HG03558 (cell line): ENCODE results near the gene WDR18.

ENCODE experiments used
- ATAC-seq: cut with Tn5 transposase; IDR thresholded peaks from one replicate; pipeline ENCODE4 v1.9.1; 2021; ENCODE audit warnings: moderate number of reproducible peaks; ENCODE audit not compliant: unreplicated experiment; ENCODE audit errors: extremely low read depth

Gene WDR18

DNA sequence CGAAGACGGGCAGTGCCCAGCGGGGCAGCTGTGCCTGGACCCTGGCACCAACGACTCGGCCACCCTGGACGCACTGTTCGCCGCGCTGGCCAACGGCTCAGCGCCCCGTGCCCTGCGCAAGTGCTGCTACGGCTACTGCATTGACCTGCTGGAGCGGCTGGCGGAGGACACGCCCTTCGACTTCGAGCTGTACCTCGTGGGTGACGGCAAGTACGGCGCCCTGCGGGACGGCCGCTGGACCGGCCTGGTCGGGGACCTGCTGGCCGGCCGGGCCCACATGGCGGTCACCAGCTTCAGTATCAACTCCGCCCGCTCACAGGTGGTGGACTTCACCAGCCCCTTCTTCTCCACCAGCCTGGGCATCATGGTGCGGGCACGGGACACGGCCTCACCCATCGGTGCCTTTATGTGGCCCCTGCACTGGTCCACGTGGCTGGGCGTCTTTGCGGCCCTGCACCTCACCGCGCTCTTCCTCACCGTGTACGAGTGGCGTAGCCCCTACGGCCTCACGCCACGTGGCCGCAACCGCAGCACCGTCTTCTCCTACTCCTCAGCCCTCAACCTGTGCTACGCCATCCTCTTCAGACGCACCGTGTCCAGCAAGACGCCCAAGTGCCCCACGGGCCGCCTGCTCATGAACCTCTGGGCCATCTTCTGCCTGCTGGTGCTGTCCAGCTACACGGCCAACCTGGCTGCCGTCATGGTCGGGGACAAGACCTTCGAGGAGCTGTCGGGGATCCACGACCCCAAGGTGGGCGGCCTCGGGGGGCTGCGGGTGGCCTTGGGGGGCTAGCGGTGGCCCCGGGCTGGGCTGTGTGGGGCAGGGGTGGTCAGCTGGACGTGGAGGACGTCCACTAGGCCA, 20.9 kb downstream of the WDR18 start:
- ATAC-seq: no peak

DNA sequence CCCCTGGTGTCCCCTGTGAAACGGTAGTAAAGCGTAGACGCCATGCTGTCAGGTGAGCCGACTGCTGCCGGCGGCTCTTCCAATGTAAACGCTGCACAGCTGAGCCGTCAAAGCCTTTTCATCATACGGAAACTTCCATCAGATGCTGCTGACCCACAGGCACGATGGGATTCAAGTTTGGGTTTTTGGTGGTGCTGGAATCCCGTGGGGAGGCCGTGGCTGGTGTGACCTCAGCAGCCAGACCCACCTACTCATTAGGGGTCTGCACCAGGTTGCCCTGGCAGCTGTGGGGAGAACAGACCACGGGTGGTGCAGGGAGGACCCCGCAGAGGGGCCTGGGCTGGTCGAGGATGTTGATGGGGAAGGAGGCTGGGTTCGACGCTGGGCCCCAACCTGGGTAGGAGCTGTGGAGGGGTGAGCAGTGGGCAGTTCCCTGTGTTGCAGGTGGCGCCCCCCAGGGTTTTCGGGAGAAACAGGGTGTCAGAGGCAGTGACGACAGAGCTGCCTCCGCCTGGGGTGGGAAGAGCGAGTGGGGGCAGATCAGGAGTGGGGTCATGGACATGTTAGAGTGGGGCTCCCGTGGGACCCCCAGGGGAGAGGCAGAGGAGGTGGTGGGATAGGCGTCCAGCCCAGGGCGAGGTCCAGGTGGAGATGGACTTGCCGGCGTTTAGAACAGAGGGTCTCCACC, 22.7 kb downstream of the WDR18 start:
- ATAC-seq: no peak

GRCh38 chr19:1007399-1008251, 23.5 kb downstream of the WDR18 start:
- ATAC-seq: no peak

- ATAC-seq: no peak
These were observed 24.3 kb downstream of the WDR18 start for GRCh38 chr19:1008268-1009040.

DNA sequence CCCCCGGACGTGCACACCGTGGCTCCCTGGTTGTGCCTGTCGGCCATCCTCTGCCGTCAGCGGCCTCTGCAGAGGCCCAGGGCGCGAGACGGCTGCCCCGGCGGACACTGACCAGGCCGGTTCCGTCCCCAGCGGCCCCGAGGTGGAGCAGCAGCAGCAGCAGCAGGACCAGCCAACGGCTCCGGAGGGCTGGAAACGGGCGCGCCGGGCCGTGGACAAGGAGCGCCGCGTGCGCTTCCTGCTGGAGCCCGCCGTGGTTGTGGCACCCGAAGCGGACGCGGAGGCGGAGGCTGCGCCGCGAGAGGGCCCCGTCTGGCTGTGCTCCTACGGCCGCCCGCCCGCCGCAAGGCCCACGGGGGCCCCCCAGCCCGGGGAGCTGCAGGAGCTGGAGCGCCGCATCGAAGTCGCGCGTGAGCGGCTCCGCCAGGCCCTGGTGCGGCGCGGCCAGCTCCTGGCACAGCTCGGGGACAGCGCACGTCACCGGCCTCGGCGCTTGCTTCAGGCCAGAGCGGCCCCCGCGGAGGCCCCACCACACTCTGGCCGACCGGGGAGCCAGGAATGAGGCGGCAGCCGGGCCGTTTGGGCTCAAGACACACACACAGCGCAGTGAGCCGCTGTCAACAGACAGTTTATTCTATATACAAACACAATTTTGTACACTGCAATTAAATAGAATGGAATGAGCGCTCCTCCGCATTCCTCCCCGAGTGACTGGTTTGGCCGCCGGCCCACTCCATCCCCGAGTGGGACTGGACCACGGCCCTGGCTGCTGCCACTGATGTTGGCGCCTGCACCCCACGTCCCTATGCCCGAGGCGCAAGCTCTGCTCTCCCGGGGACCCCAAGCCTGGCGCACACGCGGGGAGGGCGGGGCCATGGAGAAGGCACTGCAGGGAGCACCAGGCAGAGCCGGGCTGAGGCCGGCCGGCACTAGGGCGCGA, 25.2 kb downstream of the WDR18 start:
- ATAC-seq: no peak

- ATAC-seq: no peak
These were observed 25.9 kb downstream of the WDR18 start for GRCh38 chr19:1009981-1010538.

DNA sequence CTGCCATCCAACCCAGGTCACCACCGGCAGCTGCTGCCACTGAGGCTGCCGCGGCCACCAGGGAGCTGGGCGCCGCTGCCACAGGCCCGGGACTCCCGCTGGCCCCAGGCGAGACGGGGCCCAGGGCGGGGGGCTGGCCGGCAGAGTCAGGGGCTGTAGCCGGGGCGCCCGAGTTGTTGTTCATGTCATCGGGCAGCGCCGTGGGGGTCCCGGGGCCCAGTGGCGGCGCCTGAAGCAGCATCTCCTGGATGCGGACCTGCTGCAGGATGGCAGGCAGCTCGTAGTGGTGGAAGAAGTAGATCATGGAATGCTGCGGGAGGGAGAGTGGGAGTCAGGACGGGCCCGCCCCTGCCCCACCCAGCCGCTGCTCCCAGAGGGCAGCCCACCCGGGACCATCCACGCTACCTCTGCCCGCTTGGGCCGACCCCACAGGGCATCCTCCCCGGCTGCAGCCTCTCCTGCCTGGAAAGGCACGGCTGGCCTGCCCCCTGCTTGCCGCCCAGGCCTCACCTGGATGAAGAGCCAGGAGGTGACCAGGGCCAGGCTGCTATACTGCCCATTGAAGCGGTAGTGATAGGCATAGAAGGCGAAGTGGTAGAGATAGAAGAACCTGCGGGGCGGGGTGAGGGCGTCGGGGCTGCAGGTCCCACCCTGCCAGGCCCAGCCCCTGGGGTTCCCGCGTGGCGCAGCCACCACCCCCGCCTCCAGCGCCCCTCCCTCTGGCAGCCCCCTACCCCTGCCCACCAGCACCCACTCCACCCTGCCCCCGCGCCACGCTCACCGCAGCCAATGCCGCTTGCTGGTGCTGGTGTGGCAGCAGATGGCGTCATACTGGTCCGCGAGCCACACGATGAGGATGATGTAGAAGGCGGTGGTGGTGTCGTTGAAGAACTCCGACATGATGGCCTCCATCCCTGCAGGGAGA, 26.7 kb downstream of the WDR18 start:
- ATAC-seq: no peak

DNA sequence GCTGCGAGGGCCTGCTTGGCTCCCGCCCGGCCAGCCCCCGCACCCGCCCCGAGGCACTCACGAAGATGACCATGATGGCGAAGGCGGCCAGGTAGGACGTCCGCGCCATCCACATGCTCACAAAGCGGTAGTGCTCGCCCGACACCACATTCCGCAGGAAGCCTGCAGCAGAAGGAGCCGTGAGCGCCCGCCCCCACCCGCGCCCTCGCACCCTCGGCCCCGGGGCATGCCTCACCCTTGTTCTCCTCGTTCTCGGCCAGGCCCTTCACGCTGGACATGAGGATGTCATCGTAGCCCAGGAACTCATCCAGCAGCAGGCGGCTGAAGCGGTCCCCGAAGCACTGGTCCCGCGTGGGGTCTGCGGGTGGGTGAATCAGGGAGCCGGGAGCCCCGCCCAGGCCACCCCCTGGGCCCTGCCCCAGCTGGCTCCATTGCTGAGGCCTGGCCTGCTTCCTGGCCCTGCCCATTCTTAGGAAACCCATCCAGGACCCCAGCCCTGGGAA, 27.7 kb downstream of the WDR18 start:
- ATAC-seq: no peak

DNA sequence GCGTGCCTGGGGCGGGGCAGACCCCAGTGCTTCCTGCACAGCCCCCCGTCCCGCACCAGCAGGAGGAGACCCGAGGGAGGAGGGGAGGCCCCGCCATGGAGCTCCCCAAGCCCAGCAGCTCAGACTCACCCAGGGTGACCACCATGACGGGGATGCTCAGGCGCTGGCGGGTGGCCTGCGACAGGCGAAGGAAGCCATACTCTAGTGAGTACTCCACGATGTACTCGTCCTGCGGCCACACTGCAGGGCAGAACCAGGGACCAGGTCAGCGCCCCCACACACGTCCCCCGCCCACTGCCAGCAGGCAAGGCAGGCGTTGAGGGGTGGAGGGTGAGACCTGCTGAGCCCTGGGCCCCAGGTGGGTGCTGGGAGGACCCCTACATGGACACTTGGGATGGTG, 28.2 kb downstream of the WDR18 start:
- ATAC-seq: no peak

DNA sequence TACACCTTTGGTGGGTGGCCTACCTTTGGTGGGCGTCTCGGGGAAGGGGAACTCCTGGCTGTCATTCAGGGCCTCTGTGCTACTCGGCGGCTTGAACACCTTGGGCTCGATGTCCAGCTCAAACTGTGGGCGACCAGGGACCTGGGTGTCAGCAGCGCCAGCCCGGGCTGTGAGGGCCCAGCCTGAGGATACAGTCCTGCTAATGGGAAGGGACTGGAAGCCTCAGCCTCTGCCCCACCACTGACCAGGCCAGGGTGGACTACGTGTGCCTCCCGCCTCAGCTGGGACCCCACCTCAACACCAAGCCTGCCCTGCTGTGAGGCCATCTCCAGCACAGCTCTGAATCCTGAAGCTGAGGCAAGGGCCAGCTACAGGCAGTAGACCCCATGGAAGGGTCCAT, 29.1 kb downstream of the WDR18 start:
- no peak for ATAC-seq

DNA sequence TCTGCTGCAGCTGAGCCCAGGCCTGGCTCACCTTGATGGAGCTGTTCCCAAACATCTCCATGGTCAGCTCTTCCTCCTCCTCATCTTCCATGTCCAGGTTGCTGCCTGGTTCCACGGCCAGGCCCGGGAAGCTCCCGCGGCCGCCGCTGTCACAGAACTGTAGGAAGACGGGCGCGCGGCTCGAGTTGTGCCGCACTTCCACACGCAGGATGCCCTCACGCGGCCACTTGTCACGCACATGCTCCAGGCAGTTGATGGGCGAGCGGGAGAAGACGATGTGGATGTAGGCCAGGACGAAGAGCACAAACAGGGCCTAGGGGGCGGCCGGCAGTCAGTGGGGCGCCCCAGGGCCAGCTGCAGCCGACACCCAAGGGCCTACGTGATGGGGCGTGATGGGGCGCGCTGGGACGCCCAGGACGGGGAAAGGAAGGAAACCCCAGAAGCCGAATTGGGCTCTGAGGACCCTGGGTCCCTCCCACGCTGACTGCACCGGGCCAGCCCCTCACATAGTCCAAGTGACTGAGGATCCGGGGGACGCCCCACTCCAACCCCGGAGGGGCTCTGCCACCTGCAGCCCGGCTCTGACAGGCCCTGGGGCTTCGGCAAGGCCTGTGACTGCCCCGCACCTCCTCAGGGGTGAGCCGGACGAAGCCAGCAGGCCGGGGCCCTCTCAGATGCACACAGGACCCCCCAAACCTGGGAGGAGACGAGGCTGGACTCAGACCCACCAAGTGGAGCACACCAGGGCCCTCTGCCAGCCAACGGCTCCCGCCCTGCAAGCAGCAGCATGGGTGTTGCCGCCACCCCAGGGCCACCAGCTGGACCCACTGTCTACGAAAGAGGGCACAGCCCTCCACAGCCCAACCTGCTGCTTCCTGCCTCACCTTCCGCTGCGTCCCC, 30.3 kb downstream of the WDR18 start:
- ATAC-seq: no peak

- ATAC-seq: no peak
These were observed 31.1 kb downstream of the WDR18 start for GRCh38 chr19:1015061-1015781.

- ATAC-seq: no peak
These were observed 31.9 kb downstream of the WDR18 start for GRCh38 chr19:1015782-1016646.

GRCh38 chr19:1016647-1017114, 32.5 kb downstream of the WDR18 start:
- ATAC-seq: no peak
